ENCODE data around the gene HIPK3.

DNA sequence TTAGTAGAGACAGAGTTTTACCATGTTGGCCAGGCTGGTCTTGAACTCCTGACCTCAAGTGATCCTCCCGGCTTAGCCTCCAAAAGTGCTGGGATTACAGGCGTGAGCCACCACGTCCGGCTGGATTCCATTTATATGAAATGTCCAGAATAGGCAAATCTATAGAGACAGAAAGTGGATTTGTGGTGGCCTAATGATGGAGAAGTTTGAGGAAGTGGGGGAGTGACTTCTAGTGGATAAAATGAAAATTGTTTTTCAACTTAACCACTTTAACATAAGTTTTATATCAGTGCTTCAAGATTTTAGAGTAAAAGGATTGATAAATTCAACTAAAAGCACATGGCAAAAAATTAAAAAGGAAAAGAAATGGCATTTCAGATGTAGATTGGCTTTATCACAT is 66.2 kb downstream of the HIPK3 start:
- TF ChIP-seq, protein P1, sequence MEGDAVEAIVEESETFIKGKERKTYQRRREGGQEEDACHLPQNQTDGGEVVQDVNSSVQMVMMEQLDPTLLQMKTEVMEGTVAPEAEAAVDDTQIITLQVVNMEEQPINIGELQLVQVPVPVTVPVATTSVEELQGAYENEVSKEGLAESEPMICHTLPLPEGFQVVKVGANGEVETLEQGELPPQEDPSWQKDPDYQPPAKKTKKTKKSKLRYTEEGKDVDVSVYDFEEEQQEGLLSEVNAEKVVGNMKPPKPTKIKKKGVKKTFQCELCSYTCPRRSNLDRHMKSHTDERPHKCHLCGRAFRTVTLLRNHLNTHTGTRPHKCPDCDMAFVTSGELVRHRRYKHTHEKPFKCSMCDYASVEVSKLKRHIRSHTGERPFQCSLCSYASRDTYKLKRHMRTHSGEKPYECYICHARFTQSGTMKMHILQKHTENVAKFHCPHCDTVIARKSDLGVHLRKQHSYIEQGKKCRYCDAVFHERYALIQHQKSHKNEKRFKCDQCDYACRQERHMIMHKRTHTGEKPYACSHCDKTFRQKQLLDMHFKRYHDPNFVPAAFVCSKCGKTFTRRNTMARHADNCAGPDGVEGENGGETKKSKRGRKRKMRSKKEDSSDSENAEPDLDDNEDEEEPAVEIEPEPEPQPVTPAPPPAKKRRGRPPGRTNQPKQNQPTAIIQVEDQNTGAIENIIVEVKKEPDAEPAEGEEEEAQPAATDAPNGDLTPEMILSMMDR (IDR thresholded peaks at IDR 0.05 in 4 of 5, conservative IDR thresholded peaks at IDR 0.05 in 1 of 5): no peak
- no peak for TF ChIP-seq POLR2A (IDR thresholded peaks at IDR 0.05)

Data from gastrocnemius medialis (tissue), 4 donors.